ENCODE data around the gene C2orf92.

C2orf92 gene

GRCh38 chr2:97732436-97733340 is 63.2 kb downstream of the C2orf92 start:
- DNase-seq, result no peak

DNA sequence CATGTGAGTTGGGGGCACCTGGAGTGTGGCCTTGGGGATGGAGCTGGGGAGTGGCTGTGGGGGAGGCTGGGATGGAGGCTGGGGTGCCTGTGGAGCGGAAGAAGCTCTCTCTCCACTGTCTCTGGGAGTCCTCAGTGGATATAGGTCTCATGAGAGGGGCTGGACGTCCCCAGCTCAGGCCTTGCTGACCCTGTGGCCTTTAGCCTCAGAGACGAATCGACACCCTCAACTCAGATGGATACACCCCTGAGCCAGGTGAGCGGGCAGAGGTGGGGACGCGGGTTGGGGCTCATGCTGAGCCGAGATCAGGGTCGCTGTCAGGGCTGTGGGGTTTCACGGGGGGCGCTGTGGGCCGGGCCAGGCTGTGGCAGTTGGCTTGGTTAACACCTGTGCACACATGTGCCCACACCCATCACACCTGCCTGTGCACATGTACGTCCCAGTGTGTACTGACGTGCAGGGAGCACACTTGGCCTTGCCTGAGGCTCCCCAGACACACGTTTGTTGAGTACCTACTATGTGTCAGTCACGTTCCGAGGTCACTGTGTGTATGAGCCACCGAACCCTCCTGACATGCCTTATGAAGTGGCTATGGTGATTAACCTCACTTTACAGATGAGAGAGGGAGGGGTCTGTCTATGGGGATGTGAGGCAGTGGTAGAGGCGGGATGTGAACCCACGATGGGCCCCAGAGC is 64.0 kb downstream of the C2orf92 start:
- DNase-seq, result no peak

DNA sequence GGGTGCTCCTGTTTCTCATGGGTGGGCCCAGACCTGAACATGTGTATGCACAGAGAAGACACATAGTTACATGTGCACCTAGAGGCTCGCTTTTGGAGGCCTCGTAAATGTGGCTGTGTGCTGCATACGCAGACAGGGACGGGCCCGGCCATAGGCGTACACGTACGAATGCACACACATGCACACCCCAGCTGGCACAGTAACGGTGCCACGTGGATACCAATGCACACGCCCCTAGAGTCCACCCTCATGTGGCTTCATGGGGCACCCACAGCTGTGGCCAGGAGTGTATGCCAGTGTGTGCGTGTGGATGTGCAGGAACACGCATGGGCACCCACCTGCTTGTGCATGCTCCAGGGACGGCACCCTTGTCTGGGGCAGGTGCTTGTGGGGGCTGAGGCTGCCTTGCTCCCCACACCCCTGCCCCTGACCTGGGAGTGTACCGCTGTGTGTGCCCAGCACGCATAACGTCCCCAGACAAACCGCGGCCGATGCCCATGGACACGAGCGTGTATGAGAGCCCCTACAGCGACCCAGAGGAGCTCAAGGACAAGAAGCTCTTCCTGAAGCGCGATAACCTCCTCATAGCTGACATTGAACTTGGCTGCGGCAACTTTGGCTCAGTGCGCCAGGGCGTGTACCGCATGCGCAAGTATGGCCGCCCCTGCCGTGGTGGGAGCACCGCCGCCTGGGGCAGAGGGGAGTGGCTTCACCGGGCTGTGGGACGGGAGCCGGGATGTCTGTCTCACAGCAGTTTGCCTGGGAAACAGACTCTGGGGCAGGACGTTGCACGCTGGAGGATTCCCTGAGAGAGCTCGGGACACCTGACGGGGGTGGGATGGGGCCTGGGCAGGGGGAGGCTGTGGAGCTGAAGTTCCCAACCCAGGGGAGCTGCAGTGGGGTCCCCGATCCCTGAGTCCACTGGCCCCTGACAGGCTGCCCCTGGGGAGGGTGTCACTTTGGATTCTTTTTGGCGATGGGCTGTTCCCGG is 64.8 kb downstream of the C2orf92 start:
- DNase-seq, result no peak

DNA sequence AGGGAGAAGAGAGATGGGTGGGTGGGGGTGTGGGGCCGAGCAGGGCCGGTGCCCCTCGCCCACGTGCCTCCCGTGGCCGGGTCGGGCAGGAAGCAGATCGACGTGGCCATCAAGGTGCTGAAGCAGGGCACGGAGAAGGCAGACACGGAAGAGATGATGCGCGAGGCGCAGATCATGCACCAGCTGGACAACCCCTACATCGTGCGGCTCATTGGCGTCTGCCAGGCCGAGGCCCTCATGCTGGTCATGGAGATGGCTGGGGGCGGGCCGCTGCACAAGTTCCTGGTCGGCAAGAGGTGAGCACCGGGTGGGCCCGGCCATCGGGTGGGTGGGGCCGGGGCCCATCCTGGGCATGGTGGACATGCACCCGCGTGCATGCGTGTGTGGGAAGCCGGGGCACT is 65.6 kb downstream of the C2orf92 start:
- no peak for DNase-seq

DNA sequence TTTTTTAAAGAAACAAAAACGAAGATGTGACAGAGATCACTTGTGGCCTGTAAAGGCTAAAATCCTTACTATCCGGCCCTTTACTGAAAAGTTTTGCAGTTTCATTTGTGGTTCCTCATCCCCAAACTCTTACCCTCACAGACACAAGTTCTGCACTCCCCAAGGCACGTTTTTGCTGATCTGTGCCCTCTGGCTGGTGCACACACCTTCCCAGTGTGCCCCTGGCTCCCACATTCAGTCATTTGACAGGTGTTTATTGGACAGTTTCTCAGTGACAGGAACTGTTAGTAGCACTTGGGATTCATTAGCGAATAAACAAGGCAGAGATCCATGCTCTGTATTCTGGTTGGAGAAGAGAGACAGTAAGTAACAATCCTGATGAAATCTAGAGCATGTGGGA is 66.7 kb downstream of the C2orf92 start:
- DNase-seq, result no peak

DNA sequence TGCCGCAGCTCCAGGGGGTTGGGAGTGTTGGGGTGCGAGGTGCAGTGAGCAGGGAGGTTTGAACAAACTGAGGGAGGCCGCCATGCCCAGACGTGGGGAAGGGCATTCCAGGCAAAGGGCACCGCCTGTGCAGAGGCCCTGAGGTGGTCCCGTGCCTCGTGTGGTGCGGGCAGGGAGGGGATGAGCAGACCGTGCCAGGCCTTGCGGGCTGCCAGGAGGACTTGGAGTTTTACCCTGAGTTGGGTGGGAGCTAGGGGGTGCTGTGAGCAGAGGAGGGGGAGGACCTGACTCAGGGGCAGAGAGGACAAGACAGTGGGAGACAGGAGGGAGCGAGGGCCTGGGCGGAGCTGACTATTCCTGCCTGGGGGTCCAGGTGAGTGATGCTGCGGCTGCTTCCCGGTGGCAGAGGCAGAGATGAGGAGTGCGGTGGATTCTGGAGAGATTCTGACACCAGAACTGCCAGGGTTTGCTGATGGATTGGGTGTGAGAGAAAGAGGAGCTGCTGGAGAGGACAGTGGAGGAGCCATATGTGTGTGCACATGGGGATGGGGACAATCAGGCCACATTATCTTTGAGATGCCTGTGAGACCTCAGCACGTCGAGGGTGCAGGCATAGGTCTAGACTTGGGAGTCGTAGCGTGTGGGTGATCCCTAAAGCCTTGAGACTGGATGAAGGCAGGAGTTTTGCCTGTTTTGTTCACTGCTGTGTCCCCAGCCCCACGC is 67.3 kb downstream of the C2orf92 start:
- no peak for DNase-seq

- no peak for DNase-seq
Measured at GRCh38 chr2:97737421-97738178, 68.1 kb downstream of the C2orf92 start.

GRCh38 chr2:97738179-97739019 is 68.9 kb downstream of the C2orf92 start:
- DNase-seq, result no peak

GRCh38 chr2:97739020-97739892 is 69.7 kb downstream of the C2orf92 start:
- no peak for DNase-seq

- DNase-seq, result no peak
Measured at GRCh38 chr2:97739893-97740245, 70.4 kb downstream of the C2orf92 start.

DNA sequence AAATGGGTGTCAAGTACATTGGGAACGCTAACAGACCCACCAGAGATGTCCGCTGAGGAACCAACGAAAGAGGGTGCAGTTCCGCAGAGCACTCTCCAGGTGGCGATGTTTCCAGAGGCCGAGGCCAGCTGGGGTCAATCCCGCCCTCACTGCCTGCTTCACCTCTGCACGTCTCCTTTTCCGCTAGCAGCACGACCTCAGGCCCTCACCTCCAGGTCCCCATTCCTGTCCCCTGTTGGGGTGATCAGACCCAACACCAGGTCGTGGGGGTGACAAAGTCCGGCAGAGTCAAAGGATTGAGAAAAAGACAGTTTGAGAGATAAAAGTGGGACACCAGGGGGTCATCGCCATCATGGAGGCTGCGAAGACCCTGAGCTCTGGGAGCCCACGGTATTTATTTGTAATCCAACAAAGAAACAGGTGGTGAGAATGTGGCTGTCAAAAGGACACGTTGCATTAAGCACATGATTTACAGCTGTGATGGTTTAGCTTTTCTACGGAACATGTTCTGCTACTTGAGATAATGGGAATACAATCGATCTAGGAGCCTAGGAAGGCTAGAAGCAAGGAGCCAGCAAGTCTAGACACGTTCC is 71.2 kb downstream of the C2orf92 start:
- peak; percentile 41 for DNase-seq

- no peak for DNase-seq
Measured at GRCh38 chr2:97741251-97741650, 71.7 kb downstream of the C2orf92 start.

DNA sequence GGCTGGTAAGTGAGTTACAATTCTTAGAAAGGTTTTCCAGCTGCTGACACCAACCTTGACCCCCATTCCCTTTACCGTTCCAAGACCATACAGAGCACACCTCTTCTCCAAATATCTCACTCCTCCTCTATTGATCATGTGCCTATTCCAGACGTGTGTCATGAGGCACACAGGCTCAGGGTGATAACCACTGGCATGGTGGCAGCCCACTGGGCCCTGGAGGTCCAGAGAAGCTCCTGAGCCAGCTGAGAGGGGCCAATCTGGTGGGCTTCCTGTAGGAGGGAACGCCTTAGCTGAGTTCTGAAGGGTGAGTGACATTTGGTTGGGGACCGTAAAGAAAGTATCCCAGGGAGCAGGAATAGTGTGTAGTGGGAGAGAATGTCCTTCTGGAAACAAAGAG is 72.2 kb downstream of the C2orf92 start:
- no peak for DNase-seq

- DNase-seq, result no peak
Measured at GRCh38 chr2:97742381-97742847, 72.9 kb downstream of the C2orf92 start.

DNA sequence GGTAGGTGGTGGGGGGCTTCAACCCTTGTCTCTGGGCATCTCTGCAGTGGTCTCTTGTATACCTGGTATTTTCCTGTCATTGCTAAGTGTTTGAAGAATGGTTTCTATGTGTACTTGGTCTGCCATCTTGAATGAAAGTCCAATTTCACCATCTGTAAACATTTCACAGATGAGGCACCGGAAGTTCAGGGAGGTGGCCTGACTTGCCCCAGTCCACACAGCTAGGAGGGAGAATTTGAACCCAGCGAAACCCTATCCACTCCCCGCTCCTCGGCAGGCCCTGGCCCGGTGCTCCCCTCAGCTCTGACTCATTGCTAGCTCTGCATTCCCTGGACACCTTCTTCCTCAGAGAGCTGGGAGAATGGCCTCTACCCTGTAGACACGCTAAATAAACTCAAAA is 74.4 kb downstream of the C2orf92 start:
- DNase-seq, result no peak

DNA sequence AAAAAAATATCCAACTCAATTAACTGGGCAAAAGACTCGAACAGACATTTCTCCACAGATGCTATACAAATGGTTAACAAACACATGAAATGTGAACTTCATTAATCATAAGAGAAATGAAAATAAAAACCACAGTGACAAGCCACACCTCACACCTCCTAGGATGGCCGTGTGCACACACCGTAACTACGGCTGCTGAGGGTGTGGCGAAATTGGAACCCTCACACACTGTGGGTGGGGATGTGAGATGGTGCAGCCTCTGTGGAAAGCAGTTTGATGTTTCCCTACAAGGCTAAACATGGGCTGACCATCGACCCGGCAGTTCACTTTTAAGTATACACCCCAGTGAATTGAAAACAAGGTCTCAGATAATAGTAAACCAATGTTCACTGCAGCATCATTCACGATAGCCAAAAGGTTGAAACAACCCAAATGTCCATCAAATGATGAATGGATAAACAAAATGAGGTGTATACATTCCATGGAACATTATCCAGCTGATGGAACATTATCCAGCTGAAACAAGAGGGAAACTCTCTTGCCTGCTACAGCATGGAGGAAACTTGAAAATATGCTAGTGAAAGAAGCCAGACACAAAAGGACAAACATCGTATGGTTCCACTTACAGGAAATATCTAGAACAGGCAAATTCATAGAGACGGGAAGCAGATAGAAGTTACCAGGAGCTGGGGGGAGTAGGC is 76.1 kb downstream of the C2orf92 start:
- DNase-seq, result no peak

GRCh38 chr2:97747285-97747684 is 77.8 kb downstream of the C2orf92 start:
- DNase-seq, result no peak

DNA sequence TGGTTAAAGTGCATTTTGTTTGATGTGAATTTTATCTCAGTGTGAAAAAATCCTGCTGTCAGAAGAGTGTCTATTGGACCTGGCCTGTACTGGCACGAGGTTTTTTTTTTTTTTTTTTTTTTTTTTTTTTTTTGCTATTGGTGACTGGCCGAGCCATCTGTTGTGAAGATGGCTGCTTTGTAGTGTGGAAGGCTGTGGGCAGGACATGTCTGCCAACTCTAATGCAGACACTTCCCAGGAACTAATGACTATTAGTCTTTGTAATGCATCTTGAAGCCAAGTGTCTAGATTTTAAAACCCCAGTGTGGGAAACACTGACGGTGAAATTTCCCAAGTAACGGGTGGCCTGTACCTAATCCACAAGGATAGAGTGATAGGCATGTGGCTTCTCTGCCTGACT is 78.2 kb downstream of the C2orf92 start:
- DNase-seq, result peak; percentile 39

Measured in fibroblast of upper back skin (primary cell).